HepG2 (cell line): ENCODE results near the gene ATG2A. TPM values are rescaled to one million over a fixed set of nuclear protein-coding genes. Genes with fewer than 3 reads are reported as not detected.
A peak's percentile ranks its signal among the peaks of the same experiment; 100 is the strongest.

Experiments used
- ARID3A ChIP-seq: IDR thresholded peaks from 2 replicates; pipeline ENCODE4 v1.6.1; 2012; ENCODE audit warnings: low read depth, low read length, improper control_type of control experiment
- ATF7 ChIP-seq, 2 experiments: fragments of 450-650 bp in 1 of 2; sonication (generic) in 1 of 2; formaldehyde crosslinking in 1 of 2; IDR thresholded peaks; 2 replicates each; pipeline versions ENCODE4 v1.4.0 to v1.6.1; 2016 to 2020; ENCODE audit warnings: antibody characterized with exemption in 1 of 2, mild to moderate bottlenecking in 1 of 2, missing genetic modification reagents in 1 of 2
- CCAR2 ChIP-seq: fragments of 200-400 bp; formaldehyde crosslinking; optimal IDR thresholded peaks from 2 replicates; pipeline ENCODE3; 2018; ENCODE audit warnings: low read depth, mild to moderate bottlenecking, low read length, moderate library complexity
- E2F5 ChIP-seq: sonication (generic); formaldehyde crosslinking; conservative IDR thresholded peaks from 2 replicates; pipeline ENCODE4 v1.4.0; 2020; ENCODE audit warnings: missing genetic modification reagents
- ESRRA ChIP-seq: sonication (generic); formaldehyde crosslinking; IDR thresholded peaks from 2 replicates; pipeline ENCODE4 v1.5.1; 2020; ENCODE audit warnings: mild to moderate bottlenecking, low read depth, missing genetic modification reagents
- FOXM1 ChIP-seq: sonication (generic); formaldehyde crosslinking; IDR thresholded peaks from 2 replicates; pipeline ENCODE4 v1.5.0; 2020; ENCODE audit warnings: missing genetic modification reagents
- GABPA ChIP-seq, 2 experiments: IDR thresholded peaks; 2 replicates each; pipeline ENCODE4 v1.6.1; 2011 to 2016; ENCODE audit warnings: low read depth in 2 of 2, low read length in 1 of 2, missing biosample characterization in 1 of 2, missing genetic modification characterization in 1 of 2
- MAZ ChIP-seq, 2 experiments: sonication (generic) in 1 of 2; formaldehyde crosslinking in 1 of 2; IDR thresholded peaks; 2 replicates each; pipeline versions ENCODE4 v1.5.0 to v1.6.1; 2012 to 2020; ENCODE audit warnings: low read depth in 2 of 2, mild to moderate bottlenecking in 2 of 2, borderline replicate concordance in 1 of 2, improper control_type of control experiment in 1 of 2, low read length in 1 of 2, missing genetic modification reagents in 1 of 2, moderate library complexity in 1 of 2
- SIN3B ChIP-seq: fragments of 150-350 bp; IDR thresholded peaks from 2 replicates; pipeline ENCODE4 v1.6.1; 2014; ENCODE audit warnings: low read length
- ZBTB34 ChIP-seq: sonication (generic); formaldehyde crosslinking; IDR thresholded peaks from 2 replicates; pipeline ENCODE4 v1.8.0; 2022; ENCODE audit warnings: mild to moderate bottlenecking, missing genetic modification reagents
- ZBTB37 ChIP-seq: sonication (generic); formaldehyde crosslinking; IDR thresholded peaks from 2 replicates; pipeline ENCODE4 v1.4.0; 2020; ENCODE audit warnings: mild to moderate bottlenecking, missing genetic modification reagents
- ZNF234 ChIP-seq: sonication (generic); formaldehyde crosslinking; conservative IDR thresholded peaks from 2 replicates; pipeline ENCODE4 v1.5.1; 2020; ENCODE audit warnings: mild to moderate bottlenecking, missing genetic modification reagents
- ZNF251 ChIP-seq: sonication (generic); formaldehyde crosslinking; IDR thresholded peaks from 2 replicates; pipeline ENCODE4 v1.9.0; 2021; ENCODE audit warnings: mild to moderate bottlenecking, missing genetic modification reagents
- ZNF3 ChIP-seq: IDR thresholded peaks from 2 replicates; pipeline ENCODE4 v1.7.0; 2017; ENCODE audit warnings: inconsistent platforms
- ZNF367 ChIP-seq: sonication (generic); formaldehyde crosslinking; IDR thresholded peaks from 2 replicates; pipeline ENCODE4 v1.4.0; 2020; ENCODE audit warnings: missing genetic modification reagents, borderline replicate concordance
- ZNF414 ChIP-seq: sonication (generic); formaldehyde crosslinking; IDR thresholded peaks from 2 replicates; pipeline ENCODE4 v1.5.0; 2020; ENCODE audit warnings: missing genetic modification reagents
- ZNF432 ChIP-seq: sonication (generic); formaldehyde crosslinking; IDR thresholded peaks from 2 replicates; pipeline ENCODE4 v1.5.0; 2020; ENCODE audit warnings: missing genetic modification reagents, mild to moderate bottlenecking, borderline replicate concordance
- ZNF547 ChIP-seq: sonication (generic); formaldehyde crosslinking; IDR thresholded peaks from 2 replicates; pipeline ENCODE4 v1.5.1; 2020; ENCODE audit warnings: mild to moderate bottlenecking, missing genetic modification reagents
- ZNF614 ChIP-seq: IDR thresholded peaks from 2 replicates; pipeline ENCODE4 v1.6.1; 2018; ENCODE audit warnings: missing biosample characterization, missing genetic modification reagents, inconsistent platforms, borderline replicate concordance
- ZNF777 ChIP-seq: sonication (generic); formaldehyde crosslinking; IDR thresholded peaks from 2 replicates; pipeline ENCODE4 v1.4.0; 2020; ENCODE audit warnings: missing genetic modification reagents
- ZNF839 ChIP-seq: sonication (generic); formaldehyde crosslinking; IDR thresholded peaks from 2 replicates; pipeline ENCODE4 v1.4.0; 2020; ENCODE audit warnings: missing genetic modification reagents, mild to moderate bottlenecking, borderline replicate concordance
- ZSCAN21 ChIP-seq: sonication (generic); formaldehyde crosslinking; IDR thresholded peaks from 2 replicates; pipeline ENCODE4 v1.8.0; 2022; ENCODE audit warnings: mild to moderate bottlenecking, missing genetic modification reagents, moderate library complexity, borderline replicate concordance
- polyA plus RNA-seq, 8 experiments: library from polyadenylated mRNA; depleted of rRNA in 3 of 8; stranded (reverse) in 7 of 8; unstranded in 1 of 8; fragments of >200 nt; fragmentation: Illumina TruSeq in 4 of 8; extraction: Trizol in 4 of 8; gene quantifications; 2 replicates each; pipeline versions ENCODE4 v1.2.1 to v1.2.3, GENCODE V29; 2011 to 2016; ENCODE audit warnings: low read depth in 4 of 8, missing spikeins in 1 of 8, mixed read lengths in 1 of 8; ENCODE audit not compliant: insufficient read depth in 1 of 8
- total RNA-seq, 5 experiments: library from RNA; depleted of rRNA; stranded (reverse); fragments of >200 nt; fragmentation: Illumina TruSeq; extraction: Trizol; gene quantifications; 2 replicates each; pipeline ENCODE4 v1.2.3, GENCODE V29; 2016; ENCODE audit warnings: low read depth in 1 of 5

ATG2A gene
- total and polyA plus RNA-seq, 2 of the 13 experiments (the other 11 are each of a cell fraction or from before 2014, with no cell fraction given), result 6.7 to 8.0 TPM

- TF ChIP-seq MAZ (IDR thresholded peaks at IDR 0.05; ENCODE audit: borderline replicate concordance, low read depth, low read length) (peak; percentile 94), MAZ (CRISPR knock-in tag; IDR thresholded peaks at IDR 0.05; ENCODE audit: low read depth) (peak; percentile 93), ZNF547 (CRISPR knock-in tag) (no peak), ZBTB37 (CRISPR knock-in tag) (0 out of 2 replicates have a peak, but pooled peaks have one; percentile 32), ZNF3 (CRISPR knock-in tag) (no peak), FOXM1 (CRISPR knock-in tag) (no peak), ZNF251 (CRISPR knock-in tag) (no peak), ZNF614 (CRISPR knock-in tag) (peak; percentile 58; the same call in 1 of the 2 replicates), ESRRA (CRISPR knock-in tag) (peak; percentile 26), CCAR2 (no peak), ZNF432 (no peak), E2F5 (no peak), ZNF414 (CRISPR knock-in tag) (peak; percentile 75; the same call in 1 of the 2 replicates), ATF7 (IDR thresholded peaks at IDR 0.05) (no peak), ATF7 (CRISPR knock-in tag; IDR thresholded peaks at IDR 0.05) (no peak), ZNF839 (CRISPR knock-in tag) (no peak), ZSCAN21 (peak; percentile 11; the same call in 1 of the 2 replicates), GABPA (IDR thresholded peaks at IDR 0.05; ENCODE audit: low read depth, low read length) (no peak), GABPA (CRISPR knock-in tag; IDR thresholded peaks at IDR 0.05; ENCODE audit: low read depth) (0 out of 2 replicates have a peak, but pooled peaks have one; percentile 22), ZBTB34 (peak; percentile 82), ZNF777 (CRISPR knock-in tag) (peak; percentile 49; the same call in 1 of the 2 replicates), ZNF367 (CRISPR knock-in tag) (no peak), SIN3B (peak; percentile 37; the same call in 1 of the 2 replicates), ARID3A (no peak), ZNF234 (peak; percentile 62; the same call in 1 of the 2 replicates)
Observed at GRCh38 chr11:64878494-64879243, 38.3 kb downstream of the ATG2A start, which contains the start of gene EHD1 (continued).
